ENCODE results near the gene ZPLD1.

Gene ZPLD1

DNA sequence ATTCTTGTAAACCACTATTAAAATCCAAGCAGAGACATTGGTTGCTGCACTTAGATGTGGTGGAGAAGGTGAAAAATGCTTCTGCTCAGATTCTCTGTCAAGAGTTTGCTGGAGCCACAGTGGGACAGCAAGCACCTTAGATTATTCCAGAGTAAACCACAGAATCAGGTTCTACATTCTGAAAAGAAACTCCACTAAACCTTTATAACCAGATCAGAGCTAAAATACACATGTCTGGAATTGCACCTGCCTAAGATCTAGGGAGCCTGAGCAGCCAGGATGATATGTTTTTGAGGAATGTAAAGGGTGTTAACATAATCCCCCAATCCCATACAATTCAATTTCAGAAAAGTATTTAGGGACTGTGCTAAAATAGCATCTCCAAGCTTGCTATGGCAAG is at the start of gene ZPLD1:
Gene ZPLD1 (plus strand): TSS at position 301 of the 400 bp plus-strand sequence. CDS start 3,473 bp downstream, outside the sequence.
- H3K27me3 Mint-ChIP-seq = peaks cover 11% of the 10 kb centered on the region
- H3K4me3 Mint-ChIP-seq = no peak within 1 kb of the TSS
- H3K9me3 Mint-ChIP-seq = no peaks in the 10 kb centered on the region
- H3K27ac Mint-ChIP-seq = no peak within 1 kb of the TSS
- no peaks in the 10 kb centered on the region for H3K4me1 Mint-ChIP-seq
- no peaks in the 10 kb centered on the region for H3K36me3 Mint-ChIP-seq

- no peak overlapping the region for H3K4me3 Mint-ChIP-seq
- peaks cover 7% of the 10 kb centered on the region for H3K27me3 Mint-ChIP-seq
- H3K27ac Mint-ChIP-seq = no peak overlapping the region
- H3K9me3 Mint-ChIP-seq = no peaks in the 10 kb centered on the region
- no peaks in the 10 kb centered on the region for H3K36me3 Mint-ChIP-seq
- H3K4me1 Mint-ChIP-seq = no peaks in the 10 kb centered on the region
These were observed 44.5 kb upstream of the ZPLD1 start for GRCh38 chr3:102390171-102390864.

GRCh38 chr3:102390916-102391315 is 43.9 kb upstream of the ZPLD1 start:
- Mint-ChIP-seq H3K27me3 (peaks cover 6% of the 10 kb centered on the region), H3K4me1 (no peaks in the 10 kb centered on the region), H3K36me3 (no peaks in the 10 kb centered on the region), H3K9me3 (no peaks in the 10 kb centered on the region), H3K4me3 (no peak overlapping the region), H3K27ac (no peak overlapping the region)

GRCh38 chr3:102391491-102391890 is 43.3 kb upstream of the ZPLD1 start:
- Mint-ChIP-seq H3K36me3 (no peaks in the 10 kb centered on the region), H3K27ac (no peak overlapping the region), H3K4me1 (no peaks in the 10 kb centered on the region), H3K9me3 (no peaks in the 10 kb centered on the region), H3K4me3 (no peak overlapping the region), H3K27me3 (peaks cover 6% of the 10 kb centered on the region)

DNA sequence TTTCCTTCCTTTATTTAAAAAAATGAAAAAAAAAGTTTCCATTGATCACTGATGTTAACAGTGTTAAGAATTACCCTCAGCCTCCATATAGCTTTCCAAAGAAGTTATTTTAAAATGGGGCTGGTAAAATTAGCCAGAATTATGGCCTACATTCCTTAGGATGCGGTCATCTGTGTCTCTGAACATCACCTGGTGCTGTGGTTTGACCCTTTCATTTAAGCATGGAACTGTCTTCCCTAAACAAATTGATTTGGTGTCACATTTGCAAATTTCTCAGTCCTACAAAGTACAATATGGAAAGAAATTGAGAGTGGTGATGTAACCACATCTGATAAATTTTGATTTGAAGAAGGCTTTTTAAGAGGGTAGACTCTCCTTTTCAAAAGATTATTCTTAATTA is 40.3 kb upstream of the ZPLD1 start:
- Mint-ChIP-seq H3K4me3 (no peak overlapping the region), H3K9me3 (no peaks in the 10 kb centered on the region), H3K27me3 (peaks cover 3% of the 10 kb centered on the region), H3K36me3 (no peaks in the 10 kb centered on the region), H3K27ac (no peak overlapping the region), H3K4me1 (no peaks in the 10 kb centered on the region)

DNA sequence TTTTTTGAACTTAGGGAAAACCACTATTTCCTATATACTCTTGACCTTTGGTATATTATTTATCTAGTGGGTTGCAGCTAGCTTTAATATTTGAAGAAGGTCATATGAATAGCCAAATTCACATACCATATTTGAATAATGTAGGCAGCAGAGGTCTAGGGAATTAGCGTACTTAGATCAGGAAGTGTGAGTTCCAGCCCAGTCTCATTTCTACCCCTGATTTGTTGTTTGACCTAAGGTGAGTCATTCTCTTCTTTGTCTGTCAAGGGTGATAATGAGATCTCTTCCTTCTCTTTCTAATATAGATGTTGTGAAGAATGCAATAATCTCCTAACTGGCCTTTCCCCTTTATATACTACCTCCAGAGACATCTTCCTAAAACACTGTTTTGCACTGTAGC is 36.6 kb upstream of the ZPLD1 start:
- H3K27ac Mint-ChIP-seq = no peak overlapping the region
- no peak overlapping the region for H3K4me3 Mint-ChIP-seq
- H3K27me3 Mint-ChIP-seq = peaks cover 13% of the 10 kb centered on the region
- no peaks in the 10 kb centered on the region for H3K36me3 Mint-ChIP-seq
- no peaks in the 10 kb centered on the region for H3K9me3 Mint-ChIP-seq
- H3K4me1 Mint-ChIP-seq = no peaks in the 10 kb centered on the region

DNA sequence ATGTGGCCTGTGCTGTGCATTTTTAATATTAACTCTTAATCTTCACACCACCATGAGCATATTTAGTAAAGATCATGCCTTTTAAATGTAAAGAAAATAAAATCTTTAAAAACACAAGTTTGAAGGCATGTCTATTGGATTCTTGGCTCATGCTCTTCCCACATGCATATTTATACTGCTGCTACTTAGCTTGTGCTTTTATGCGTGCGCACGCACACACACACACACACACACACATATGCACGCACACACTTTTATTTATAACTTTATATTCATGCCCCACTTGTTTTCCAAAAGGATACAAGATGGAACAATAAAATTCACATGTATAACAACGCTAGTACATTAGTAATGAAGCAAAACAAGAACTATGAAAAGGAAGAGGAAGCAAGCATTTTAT is 36.1 kb upstream of the ZPLD1 start:
- H3K27ac Mint-ChIP-seq = no peak overlapping the region
- no peaks in the 10 kb centered on the region for H3K36me3 Mint-ChIP-seq
- no peaks in the 10 kb centered on the region for H3K4me1 Mint-ChIP-seq
- H3K4me3 Mint-ChIP-seq = no peak overlapping the region
- H3K9me3 Mint-ChIP-seq = no peaks in the 10 kb centered on the region
- H3K27me3 Mint-ChIP-seq = peaks cover 13% of the 10 kb centered on the region

DNA sequence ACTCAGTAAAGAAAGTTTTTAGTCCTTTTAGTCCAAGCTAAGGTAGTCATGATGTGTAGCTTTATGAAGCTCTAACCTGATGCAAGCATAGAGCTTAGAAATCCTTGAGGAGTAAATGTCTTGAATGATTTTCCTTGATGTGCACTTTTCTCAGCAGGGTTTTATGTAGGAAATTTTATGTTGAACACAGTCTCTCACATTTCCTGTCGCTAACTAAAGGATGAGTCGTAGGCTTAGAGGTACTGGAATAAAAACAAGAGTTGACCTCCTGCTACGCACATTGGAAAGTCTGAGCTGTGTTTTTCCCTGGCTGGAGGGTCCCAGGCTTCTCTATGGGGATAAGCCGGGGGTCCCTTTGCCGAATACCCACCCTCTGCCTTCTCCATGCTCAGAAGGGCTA is 34.7 kb upstream of the ZPLD1 start:
- Mint-ChIP-seq H3K4me3 (no peak overlapping the region), H3K27me3 (peaks cover 13% of the 10 kb centered on the region), H3K36me3 (no peaks in the 10 kb centered on the region), H3K9me3 (no peaks in the 10 kb centered on the region), H3K27ac (no peak overlapping the region), H3K4me1 (no peaks in the 10 kb centered on the region)

GRCh38 chr3:102400766-102401165 is 34.0 kb upstream of the ZPLD1 start:
- peaks cover 13% of the 10 kb centered on the region for H3K27me3 Mint-ChIP-seq
- H3K9me3 Mint-ChIP-seq = no peaks in the 10 kb centered on the region
- H3K27ac Mint-ChIP-seq = no peak overlapping the region
- H3K4me3 Mint-ChIP-seq = no peak overlapping the region
- H3K4me1 Mint-ChIP-seq = no peaks in the 10 kb centered on the region
- H3K36me3 Mint-ChIP-seq = no peaks in the 10 kb centered on the region

DNA sequence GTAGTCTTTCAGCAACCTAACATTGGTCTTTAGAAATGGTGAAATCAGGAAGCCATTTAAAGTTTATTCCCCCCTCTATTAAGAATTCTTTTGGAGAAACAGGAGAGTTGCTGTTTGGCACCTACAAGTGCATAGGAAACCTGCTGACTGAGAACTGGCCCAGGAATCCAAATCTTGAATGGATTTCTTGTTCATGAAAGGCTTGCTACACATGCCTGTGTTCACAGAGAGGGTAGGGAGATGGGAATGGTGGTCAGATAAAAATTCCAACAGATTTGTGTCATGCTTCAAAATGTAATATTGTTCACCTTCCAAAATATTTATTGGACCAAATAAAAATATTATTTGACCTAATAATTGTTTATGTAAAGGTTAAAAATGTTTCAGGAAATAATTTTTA is 24.2 kb upstream of the ZPLD1 start:
- Mint-ChIP-seq H3K27me3 (peaks cover 4% of the 10 kb centered on the region), H3K4me1 (peaks cover 8% of the 10 kb centered on the region), H3K36me3 (no peaks in the 10 kb centered on the region), H3K27ac (no peak overlapping the region), H3K4me3 (no peak overlapping the region), H3K9me3 (no peaks in the 10 kb centered on the region)

GRCh38 chr3:102415553-102415952 is 19.3 kb upstream of the ZPLD1 start:
- Mint-ChIP-seq H3K4me3 (peak overlapping the region; percentile 41), H3K36me3 (no peaks in the 10 kb centered on the region), H3K27ac (no peak overlapping the region), H3K27me3 (peaks cover 1% of the 10 kb centered on the region), H3K4me1 (peaks cover 12% of the 10 kb centered on the region), H3K9me3 (no peaks in the 10 kb centered on the region)

DNA sequence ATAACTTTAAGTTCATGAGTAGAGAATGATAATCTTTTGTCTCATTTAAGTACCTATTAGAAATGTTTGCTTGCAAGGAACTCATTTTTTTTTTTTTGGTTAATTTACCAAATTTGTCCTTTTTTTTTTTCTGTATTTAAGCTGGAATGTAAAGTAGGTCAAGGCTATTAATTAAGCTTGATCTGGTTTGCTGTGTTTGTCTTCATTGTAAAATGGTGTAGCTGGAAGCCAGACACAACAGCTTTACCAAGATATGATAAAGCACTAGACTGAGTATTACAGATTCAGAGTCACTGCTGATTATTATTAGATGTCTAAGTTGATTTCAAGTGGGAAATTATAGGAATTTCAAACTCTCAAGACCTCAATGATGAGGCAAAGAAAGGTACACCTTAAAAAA is 15.0 kb upstream of the ZPLD1 start:
- peaks cover 10% of the 10 kb centered on the region for H3K4me1 Mint-ChIP-seq
- no peak overlapping the region for H3K27ac Mint-ChIP-seq
- H3K4me3 Mint-ChIP-seq = no peak overlapping the region
- H3K27me3 Mint-ChIP-seq = peaks cover 8% of the 10 kb centered on the region
- no peaks in the 10 kb centered on the region for H3K36me3 Mint-ChIP-seq
- no peaks in the 10 kb centered on the region for H3K9me3 Mint-ChIP-seq

GRCh38 chr3:102441832-102442231 is 7.0 kb downstream of the ZPLD1 start:
- Mint-ChIP-seq H3K36me3 (no peaks in the 10 kb centered on the region), H3K4me3 (no peak overlapping the region), H3K27me3 (peaks cover 7% of the 10 kb centered on the region), H3K27ac (no peak overlapping the region), H3K4me1 (no peaks in the 10 kb centered on the region), H3K9me3 (no peaks in the 10 kb centered on the region)

DNA sequence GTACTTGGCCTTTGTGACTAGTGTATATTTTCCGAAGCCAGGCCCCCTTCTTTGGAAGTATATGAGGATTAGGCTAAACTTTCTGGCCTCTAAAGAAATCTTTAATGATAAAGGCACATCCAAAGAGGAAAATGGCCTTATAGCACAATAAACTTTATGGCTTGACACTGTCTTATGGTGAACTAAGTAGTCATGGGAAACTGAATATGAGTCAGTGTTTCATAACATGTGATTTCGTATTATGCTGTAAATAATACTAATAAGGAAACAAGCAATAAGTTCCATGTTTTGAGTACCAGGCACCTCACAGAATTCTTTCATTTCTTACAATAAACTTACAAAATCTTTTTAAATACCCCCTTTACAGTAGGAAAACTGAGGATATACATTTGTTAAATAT is 8.2 kb downstream of the ZPLD1 start:
- no peaks in the 10 kb centered on the region for H3K36me3 Mint-ChIP-seq
- H3K27me3 Mint-ChIP-seq = peaks cover 4% of the 10 kb centered on the region
- no peak overlapping the region for H3K27ac Mint-ChIP-seq
- no peak overlapping the region for H3K4me3 Mint-ChIP-seq
- H3K4me1 Mint-ChIP-seq = no peaks in the 10 kb centered on the region
- H3K9me3 Mint-ChIP-seq = no peaks in the 10 kb centered on the region

DNA sequence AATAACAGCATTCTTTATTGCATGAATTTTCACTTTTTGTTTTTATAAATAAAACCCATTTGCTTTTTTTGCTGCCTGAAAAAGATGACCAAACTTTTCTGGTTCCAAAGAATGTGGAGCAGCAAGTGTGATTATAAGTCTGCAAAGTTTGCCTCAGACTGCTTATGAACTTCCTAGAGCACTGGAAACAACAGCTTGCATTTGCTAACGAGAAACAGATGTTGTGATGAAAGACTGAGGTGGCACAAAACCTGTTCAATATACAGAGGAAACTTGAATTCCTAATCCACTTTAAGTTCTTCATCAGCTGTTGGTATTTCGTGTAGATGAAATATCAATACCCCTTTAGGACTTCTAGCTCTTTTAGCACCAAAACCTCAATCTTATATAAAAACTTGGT is 9.3 kb downstream of the ZPLD1 start:
- Mint-ChIP-seq H3K27ac (no peak overlapping the region), H3K36me3 (no peaks in the 10 kb centered on the region), H3K4me1 (no peaks in the 10 kb centered on the region), H3K27me3 (peaks cover 4% of the 10 kb centered on the region), H3K4me3 (no peak overlapping the region), H3K9me3 (no peaks in the 10 kb centered on the region)

DNA sequence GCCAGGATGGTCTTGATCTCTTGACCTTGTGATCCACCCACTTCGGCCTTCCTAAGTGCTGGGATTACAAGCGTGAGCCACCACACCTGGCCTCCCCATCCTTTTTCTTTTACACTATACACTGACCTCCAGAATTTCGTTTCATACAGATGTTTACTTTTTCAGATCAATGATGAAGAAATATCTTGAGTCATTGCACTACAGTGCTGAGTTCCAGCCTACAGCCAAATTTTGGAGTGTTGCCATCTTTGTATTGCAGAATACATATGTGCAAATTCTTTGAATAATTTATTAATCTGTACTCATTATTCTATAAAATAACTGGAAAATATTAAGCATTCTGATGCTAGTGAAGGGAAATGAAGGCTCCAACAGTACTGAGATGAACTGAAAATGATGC is 12.5 kb downstream of the ZPLD1 start:
- H3K9me3 Mint-ChIP-seq = no peaks in the 10 kb centered on the region

DNA sequence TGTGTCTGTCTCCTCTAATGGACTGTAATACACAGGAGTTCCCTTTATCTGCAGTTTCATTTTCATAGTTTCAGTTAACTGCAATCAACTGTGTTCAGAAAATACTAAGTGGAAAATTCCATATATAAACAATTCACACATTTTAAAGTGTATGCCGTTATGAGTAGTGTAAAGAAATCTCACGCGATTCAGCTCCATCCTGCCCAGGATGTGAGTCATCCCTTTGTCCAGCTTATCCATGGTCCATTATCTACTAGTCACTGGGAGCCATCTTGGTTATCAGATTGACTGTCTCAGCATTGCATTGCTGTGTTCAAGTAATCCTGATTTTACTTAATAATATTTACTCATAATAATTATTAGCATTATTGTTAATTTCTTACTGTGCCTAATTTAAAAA is 14.5 kb downstream of the ZPLD1 start:
- Mint-ChIP-seq H3K4me1 (no peaks in the 10 kb centered on the region), H3K4me3 (no peak overlapping the region), H3K9me3 (no peaks in the 10 kb centered on the region), H3K27ac (no peak overlapping the region), H3K27me3 (peaks cover 4% of the 10 kb centered on the region), H3K36me3 (no peaks in the 10 kb centered on the region)

More for the DNA sequence above, 12.5 kb downstream of the ZPLD1 start:
- no peak overlapping the region for H3K4me3 Mint-ChIP-seq
- H3K27me3 Mint-ChIP-seq = peaks cover 4% of the 10 kb centered on the region
- no peaks in the 10 kb centered on the region for H3K4me1 Mint-ChIP-seq
- no peaks in the 10 kb centered on the region for H3K36me3 Mint-ChIP-seq
- H3K27ac Mint-ChIP-seq = no peak overlapping the region

Data from activated naive CD4-positive, alpha-beta T cell treated with anti-CD3 and anti-CD28 coated beads, Interleukin-2, amount 50 U/mL, for 24 hours (primary cell).